A673 (cell line): Measurements from ENCODE around the gene PRKG1.

Source experiments
- CTCF ChIP-seq: fragments of 300-800, 200-600 bp; sonication (generic); conservative IDR thresholded peaks from 2 replicates; pipeline ENCODE4 v1.5.1; 2017; ENCODE audit warnings: low read depth, mild to moderate bottlenecking, antibody characterized with exemption, low read length, moderate library complexity, mixed read lengths
- EZH2 ChIP-seq: fragments of 200-600 bp; sonication (generic); IDR thresholded peaks from 2 replicates; pipeline ENCODE4 v1.6.1; 2017; ENCODE audit warnings: borderline replicate concordance, low read depth, mild to moderate bottlenecking, mixed read lengths, antibody characterized with exemption, low read length; ENCODE audit not compliant: poor library complexity, severe bottlenecking

- TF ChIP-seq CTCF: no peak
- TF ChIP-seq EZH2: no peak
Observed at GRCh38 chr10:51348622-51349021, 274.3 kb downstream of the PRKG1 start.
